SK-N-MC (cell line): ENCODE measurements around the gene BANP.

Experiments
- EZH2 ChIP-seq: fragments of 200-600 bp; sonication (generic); IDR thresholded peaks from one replicate; pipeline ENCODE4 v1.6.1; 2017; ENCODE audit warnings: antibody characterized with exemption
- FOXP2 ChIP-seq: optimal IDR thresholded peaks from 2 replicates; pipeline ENCODE3; 2011; ENCODE audit warnings: mild to moderate bottlenecking, moderate library complexity; ENCODE audit not compliant: insufficient read depth; ENCODE audit errors: extremely low read length, control extremely low read depth
- POLR2AphosphoS5 ChIP-seq: IDR thresholded peaks from 2 replicates; pipeline ENCODE4 v1.6.1; 2012; ENCODE audit warnings: mild to moderate bottlenecking, low read depth, low read length, borderline replicate concordance

GRCh38 chr16:87929986-87930385, 21.2 kb upstream of the BANP start:
- TF ChIP-seq POLR2AphosphoS5 (no peak), EZH2 (no peak), FOXP2 (no peak)
